ENCODE measurements around the gene MSRB3.
"Not testable (repeated sequence)": the region's sequence is repeated elsewhere in the genome, so short reads cannot be mapped to it uniquely, and the experiment has no call there.

The MSRB3 gene

DNA sequence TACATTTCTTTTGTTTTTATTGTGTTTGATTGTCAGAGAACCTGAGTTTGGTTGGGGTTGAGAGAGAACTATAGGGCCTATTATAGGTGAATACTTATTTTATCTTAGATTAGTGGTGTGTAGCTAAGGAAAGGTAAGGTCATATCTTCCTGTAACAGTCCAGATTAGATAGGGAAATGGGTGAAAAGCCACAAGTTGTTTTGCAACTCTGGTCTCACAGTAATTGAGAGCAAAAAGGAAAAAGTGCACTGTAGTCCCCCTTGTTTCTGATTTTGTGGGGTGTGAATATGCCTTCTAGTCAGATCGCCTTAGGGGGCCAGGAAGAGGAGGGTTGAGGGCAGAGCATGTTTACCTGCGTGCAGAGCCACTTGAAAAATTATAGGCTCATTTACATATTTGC lies 8.9 kb downstream of the MSRB3 start:
- DNase-seq (ENCODE audit: low read depth in 2 of 2), result no peak

DNA sequence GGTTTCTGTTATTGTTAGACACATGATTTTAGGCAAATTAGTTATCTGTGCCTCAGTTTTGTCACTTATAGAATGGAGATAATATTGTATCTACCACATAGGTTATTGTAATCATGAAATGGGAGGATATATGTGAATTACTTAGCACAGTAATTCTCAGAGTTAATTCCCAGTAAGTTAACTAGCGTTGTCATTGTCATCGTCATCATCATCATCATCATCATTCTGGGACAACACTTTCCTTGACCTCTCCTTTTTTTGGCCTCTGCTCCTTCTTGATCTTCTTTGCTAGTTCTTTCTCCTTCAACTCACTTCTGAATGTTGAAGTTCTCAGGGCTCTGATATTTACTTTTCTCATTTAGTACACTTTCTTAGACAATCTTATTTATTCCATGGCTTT lies 13.8 kb downstream of the MSRB3 start:
- DNase-seq (ENCODE audit: low read depth in 2 of 2), result no peak

DNA sequence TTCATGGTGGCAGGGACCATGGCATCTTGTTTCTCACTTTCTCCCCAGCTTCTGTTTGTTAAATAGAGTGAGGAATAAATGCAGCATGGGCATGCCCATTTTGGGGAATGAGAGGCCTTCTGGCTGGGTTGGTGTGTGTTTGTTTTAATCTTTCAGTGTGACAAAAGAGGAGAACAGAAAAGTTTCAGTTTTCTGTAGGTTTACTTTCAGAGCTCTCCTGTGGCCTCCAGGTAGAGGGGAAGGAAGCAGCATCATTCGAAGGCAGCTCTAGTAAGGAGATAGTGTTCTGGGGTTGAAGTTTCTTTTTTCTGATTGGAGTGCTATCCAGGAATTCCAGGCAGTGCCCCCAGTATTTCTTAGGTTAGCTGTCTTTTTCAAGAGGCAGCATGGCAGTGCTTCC lies 15.3 kb downstream of the MSRB3 start:
- no peak for DNase-seq (ENCODE audit: low read depth in 2 of 2)

- DNase-seq (ENCODE audit: low read depth in 2 of 2), result no peak
These were observed 16.3 kb downstream of the MSRB3 start for GRCh38 chr12:65294641-65295262.

GRCh38 chr12:65296508-65297265 lies 18.2 kb downstream of the MSRB3 start:
- DNase-seq (ENCODE audit: low read depth in 2 of 2), result no peak

DNA sequence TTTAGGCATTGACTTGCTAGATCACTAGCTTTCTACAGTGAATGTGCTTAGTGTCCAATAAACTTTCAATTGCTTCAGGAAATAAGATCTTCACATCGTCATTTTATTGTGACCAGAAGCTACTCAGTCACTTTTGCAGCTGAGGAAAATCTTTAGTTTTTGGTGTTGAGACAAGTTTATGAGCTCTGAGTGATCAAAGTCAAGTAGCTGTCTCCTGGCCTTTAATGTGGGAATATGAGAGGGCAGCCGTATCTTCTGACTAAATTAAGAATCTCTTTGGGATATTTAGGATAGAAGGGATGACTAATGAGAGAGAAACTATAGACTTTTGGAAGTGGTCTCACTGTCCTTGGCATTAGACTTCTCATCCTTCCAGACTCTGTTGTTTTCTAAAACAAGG lies 21.6 kb downstream of the MSRB3 start:
- no peak for DNase-seq (ENCODE audit: low read depth in 2 of 2)

DNA sequence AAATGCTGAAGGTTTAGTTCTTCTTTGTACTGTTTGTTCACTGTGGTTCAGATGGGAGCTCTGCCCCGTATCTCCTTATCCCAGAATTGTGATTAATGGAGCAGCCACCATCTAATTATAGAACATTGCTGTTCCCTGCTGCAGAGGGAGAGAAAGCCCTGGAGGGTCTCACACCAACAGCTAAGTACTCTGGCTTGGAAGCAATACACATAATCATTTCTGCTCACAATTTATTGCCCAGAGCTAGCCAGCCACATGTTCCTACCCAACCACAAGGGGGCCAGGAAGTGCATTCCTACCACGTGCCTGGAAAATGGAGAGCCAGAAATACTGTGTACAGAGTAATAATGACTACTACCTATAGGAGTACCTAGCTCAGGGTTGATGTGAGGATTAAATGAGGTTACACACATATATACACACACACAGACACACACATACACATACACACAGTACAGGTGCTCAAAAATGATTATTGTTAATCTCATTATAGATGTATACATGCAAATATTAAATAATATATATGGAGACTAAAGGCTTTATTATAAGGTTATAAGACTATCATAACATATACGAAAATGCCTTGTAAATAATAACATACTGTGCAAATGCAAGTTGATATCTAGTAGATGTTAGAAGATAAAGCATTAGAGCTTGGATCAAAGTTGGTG lies 22.3 kb downstream of the MSRB3 start:
- no peak for DNase-seq (ENCODE audit: low read depth in 2 of 2)

DNA sequence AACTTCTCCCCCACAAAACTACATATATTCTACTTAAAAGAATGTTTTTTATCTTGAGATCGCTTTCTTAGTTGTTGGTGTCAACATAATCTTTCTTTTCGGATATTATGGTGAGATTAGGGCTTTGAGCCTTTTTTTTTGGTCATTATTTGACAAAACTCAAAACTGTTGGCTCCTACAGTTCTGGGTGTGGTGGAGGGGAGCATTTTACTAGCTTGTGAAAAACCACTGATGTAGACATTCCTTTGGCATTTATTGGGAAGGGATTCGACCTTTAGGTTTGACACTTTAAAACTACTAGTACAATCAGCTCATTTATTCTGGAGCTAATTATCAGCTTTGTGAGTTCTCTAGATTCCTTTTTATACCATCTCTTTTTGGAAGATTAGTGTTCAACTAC lies 24.4 kb downstream of the MSRB3 start:
- no peak for DNase-seq (ENCODE audit: low read depth in 2 of 2)

DNA sequence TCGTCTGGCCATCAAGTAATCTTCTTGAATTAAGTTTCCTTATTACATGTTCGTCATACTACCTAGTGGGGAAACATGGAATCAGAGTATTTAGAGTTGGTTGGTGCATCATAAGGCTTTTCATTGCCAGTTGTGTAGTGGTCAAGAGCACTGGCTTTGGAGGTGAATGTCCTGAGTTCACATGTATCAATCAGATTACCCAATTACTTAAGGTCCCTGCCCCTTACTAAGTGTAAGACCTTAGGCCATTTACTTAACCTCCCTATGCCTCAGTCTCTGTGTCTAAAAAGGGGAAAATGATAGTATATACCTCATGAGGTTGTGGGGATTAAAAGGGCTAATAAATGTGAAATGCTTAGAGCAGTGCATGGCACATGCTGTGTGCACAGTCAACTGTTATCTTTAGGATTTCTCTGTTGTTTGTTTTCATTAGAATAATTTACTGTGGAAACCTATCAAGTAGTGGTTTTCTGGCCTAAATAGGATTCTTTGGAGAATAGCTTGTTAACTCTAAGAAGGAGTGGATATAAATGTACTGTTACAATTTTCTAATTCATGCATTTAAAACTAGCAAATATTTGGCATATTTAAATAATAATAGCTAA lies 27.0 kb downstream of the MSRB3 start:
- DNase-seq (ENCODE audit: low read depth in 2 of 2), result no peak

- no peak for DNase-seq (ENCODE audit: low read depth in 2 of 2)
These were observed 28.1 kb downstream of the MSRB3 start for GRCh38 chr12:65306366-65307168.

DNA sequence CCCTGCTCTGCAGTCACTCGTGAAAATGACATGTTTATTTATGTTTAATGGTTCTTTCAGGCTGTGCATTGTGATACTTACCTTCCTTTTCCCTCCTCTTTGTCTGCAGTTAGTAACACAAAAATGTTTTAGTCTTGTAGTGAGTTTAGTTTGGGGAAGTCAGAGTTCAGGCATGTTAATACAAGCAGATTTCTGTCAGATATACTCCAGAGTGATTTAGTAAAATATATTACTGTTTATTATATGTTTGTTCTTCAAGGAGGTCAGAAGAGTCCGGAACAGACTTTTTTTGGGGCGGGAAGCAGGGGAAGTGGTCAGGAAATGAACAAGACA lies 28.7 kb downstream of the MSRB3 start:
- no peak for DNase-seq (ENCODE audit: low read depth in 2 of 2)

DNA sequence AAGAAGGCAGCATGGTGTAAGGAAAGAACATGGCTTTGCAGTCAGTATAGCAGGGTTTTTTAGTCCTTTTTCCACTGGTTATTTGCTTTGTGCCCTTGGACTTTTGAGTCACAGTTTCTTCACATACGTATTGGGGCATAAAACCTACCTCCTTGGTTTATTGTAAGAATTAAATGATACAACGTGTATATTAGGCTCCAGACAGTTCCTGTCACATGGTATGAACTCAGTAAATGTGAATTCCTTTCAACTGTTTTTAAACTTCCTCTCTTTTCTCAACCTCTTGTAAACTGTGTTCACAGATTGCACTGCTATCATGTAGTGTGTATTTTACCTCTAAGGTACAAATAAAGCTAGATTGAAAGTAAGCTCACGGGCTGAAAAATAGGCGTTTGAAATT lies 29.5 kb downstream of the MSRB3 start:
- DNase-seq (ENCODE audit: low read depth in 2 of 2), result no peak

- DNase-seq (ENCODE audit: low read depth in 2 of 2), result no peak
These were observed 30.2 kb downstream of the MSRB3 start for GRCh38 chr12:65308601-65309071.

DNA sequence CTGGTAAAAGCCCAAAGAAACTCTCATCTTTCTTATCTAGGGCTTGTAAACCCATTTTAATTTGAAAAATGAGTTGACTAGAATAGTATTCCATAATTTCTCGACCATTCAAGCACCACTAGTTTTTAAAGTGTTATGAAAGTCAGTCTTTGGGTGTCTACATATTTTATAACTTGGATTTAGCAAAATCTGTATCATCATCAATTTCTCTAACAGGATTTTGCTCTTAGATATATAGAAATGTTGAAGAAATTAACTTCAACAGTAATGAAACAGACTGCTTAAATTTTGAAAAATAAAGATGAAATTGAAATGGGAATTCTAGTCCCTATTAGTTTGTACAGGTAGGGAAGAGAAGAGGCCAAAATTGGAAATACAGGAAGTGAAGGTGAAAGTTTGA lies 32.8 kb downstream of the MSRB3 start:
- no peak for DNase-seq (ENCODE audit: low read depth in 2 of 2)

- DNase-seq (ENCODE audit: low read depth in 2 of 2), result no peak
These were observed 35.3 kb downstream of the MSRB3 start for GRCh38 chr12:65313719-65314317.

- not testable (repeated sequence) for DNase-seq (ENCODE audit: low read depth in 2 of 2)
These were observed 36.8 kb downstream of the MSRB3 start for GRCh38 chr12:65315238-65315637.

DNA sequence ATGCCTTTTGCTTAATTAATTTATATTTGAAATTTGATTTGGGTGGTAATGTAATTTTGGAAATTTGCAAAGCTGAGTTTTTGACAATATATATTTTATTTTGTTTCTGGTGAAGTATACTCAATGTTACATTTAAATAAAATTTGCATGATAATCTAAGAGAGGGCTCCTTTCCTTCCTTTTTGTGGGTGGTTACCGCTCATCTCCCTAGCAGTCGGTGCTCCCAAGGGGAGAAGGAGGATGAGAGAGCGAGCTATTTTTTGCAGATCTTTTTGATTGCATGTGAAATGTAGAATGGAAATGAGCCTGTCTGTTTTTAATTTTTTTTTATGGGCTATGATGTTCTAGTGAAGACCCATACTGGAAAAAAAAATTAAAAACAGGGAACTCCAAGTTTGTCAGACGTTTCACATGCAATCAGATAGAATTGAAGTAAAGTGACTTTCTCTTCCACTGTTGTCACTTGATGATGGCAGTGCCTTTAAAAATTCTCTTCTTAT lies 39.8 kb downstream of the MSRB3 start:
- no peak for DNase-seq (ENCODE audit: low read depth in 2 of 2)

DNA sequence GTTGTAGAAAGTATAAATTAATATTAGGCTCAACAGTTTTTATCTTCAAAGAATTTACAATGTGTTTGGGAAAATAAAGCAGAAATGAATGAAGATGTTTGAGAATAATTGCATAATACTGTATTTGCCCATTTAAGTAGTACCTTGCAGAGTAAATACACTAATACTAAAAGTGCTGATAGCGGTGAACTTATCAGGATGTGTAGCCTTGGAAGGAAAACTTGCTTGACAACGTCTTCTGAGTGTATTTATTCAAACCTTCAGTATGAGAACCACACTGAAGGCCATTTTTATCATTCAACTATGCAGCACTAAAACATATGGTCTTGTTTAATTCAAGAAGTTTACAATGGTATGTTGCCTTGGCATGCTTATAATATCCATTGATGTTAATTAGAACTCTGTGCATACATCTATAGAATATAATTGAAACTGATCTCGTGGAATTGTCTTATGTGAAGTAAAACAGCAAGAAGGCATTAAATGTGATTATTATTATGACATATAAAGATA lies 41.3 kb downstream of the MSRB3 start:
- no peak for DNase-seq (ENCODE audit: low read depth in 2 of 2)

DNA sequence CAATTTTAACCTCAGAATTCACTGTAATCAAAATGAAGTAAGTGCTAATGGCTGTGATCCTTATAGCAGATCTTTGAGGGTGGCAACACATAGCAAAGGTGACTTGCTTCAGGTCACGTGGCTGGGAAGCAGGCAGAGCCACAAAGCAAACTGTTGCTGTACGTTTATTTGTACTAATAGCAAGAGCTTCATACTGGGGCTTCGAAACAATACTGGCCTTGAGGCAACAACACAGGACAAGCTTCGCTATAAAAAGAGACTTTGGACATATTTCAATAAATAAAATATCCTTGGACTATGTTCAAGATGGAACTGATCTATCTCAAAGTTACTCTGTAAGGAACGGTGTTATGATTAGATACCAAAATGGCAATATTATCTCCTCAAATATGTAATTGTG lies 44.6 kb downstream of the MSRB3 start:
- DNase-seq (ENCODE audit: low read depth in 2 of 2), result no peak

DNA sequence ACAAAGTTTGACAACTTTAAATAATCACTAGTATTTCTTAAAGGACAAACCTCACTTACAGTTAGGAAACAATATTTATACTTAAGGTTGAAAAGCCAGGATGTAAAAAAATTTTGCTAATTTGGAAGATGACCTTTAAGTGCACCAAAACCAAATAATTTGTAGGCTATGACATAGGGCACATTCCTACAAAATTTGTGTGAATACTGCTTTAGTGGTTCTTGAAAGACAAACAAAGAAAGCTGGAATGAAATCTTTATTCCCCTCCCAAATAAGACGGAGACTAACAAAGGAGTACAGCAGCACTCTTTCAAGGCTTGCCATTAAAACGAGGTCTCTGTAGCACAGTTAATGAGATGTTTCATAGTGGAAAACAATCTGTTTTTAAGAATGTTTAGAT lies 45.6 kb downstream of the MSRB3 start:
- no peak for DNase-seq (ENCODE audit: low read depth in 2 of 2)

- DNase-seq (ENCODE audit: low read depth in 2 of 2), result no peak
These were observed 46.1 kb downstream of the MSRB3 start for GRCh38 chr12:65324551-65324950.
